ENCODE measurements around the gene TMEM131L.
"Not testable (repeated sequence)": the region's sequence is repeated elsewhere in the genome, so short reads cannot be mapped to it uniquely, and the experiment has no call there.

The TMEM131L gene

DNA sequence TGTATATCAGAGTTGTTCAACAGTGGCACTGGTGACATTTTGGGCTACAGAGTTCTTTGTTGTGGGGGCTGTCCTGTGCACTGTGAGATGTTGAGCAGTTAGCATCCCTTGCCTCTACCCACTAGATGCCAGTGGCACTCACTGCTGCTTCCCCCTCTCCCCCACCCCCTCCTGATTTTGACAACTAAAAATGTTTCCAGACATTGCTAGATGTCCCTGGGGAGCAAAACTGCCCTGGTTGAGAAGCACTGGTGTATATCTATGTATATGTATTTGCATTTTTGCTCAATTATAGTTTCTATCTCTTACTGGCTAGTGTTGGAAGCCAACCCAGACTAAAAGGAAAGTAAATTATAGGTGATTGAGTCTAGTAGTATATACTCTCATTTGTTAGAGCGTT is 2.4 kb downstream of the TMEM131L start:
- TF ChIP-seq, protein P1, sequence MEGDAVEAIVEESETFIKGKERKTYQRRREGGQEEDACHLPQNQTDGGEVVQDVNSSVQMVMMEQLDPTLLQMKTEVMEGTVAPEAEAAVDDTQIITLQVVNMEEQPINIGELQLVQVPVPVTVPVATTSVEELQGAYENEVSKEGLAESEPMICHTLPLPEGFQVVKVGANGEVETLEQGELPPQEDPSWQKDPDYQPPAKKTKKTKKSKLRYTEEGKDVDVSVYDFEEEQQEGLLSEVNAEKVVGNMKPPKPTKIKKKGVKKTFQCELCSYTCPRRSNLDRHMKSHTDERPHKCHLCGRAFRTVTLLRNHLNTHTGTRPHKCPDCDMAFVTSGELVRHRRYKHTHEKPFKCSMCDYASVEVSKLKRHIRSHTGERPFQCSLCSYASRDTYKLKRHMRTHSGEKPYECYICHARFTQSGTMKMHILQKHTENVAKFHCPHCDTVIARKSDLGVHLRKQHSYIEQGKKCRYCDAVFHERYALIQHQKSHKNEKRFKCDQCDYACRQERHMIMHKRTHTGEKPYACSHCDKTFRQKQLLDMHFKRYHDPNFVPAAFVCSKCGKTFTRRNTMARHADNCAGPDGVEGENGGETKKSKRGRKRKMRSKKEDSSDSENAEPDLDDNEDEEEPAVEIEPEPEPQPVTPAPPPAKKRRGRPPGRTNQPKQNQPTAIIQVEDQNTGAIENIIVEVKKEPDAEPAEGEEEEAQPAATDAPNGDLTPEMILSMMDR (IDR thresholded peaks at IDR 0.05; ENCODE audit: low read depth, low read length): no peak
- H3K4me3 ChIP-seq (ENCODE audit: low read depth, low read length): no peak overlapping the region

DNA sequence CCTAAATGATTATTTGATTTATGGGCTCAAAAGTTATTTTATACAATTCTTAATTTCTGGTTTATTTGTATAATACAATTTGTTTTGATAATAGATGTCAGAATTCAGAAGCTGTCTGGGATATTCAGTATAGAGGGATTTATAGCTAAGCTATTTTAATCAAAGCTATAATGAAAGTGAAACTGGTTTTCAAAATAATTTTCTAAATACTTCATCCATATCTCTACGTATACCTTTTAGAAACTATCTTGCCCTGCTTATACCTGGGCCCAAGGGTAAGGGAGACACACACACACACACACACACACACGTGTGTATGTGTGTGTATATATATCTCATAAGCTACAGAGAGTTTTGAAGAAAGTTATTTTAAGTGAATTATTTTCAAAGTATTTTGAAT is 2.9 kb downstream of the TMEM131L start:
- TF ChIP-seq, protein P1 (IDR thresholded peaks at IDR 0.05; ENCODE audit: low read depth, low read length): no peak
- H3K4me3 ChIP-seq (ENCODE audit: low read depth, low read length): no peak overlapping the region

DNA sequence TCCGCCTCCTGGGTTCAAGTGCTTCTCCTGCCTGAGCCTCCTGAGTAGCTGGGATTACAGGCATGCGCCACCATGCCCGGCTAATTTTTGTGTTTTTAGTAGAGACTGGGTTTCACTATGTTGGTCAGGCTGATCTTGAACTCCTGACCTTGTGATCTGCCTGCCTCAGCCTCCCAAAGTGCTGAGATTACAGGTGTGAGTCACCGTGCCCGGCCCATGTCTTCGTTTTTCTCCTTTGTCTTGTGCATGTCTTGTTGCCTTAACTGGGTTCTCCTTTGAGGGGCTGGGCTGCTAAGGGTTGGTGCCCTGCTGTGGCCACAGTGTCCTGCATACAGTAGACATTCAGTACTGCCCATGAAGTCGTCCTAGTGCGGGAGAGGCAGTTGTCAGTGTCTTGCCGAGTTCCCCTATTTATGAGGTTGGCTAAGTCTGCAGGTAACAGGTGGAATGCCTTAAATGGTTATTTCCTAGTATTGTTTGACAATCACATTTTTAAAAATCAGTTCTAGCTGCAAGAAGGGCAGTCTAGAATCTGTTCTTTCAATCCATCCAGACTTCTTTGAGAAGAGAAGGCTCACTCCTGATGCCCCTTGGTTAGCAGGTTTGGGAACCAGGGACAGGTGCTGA is 5.0 kb downstream of the TMEM131L start:
- H3K4me3 ChIP-seq (ENCODE audit: low read depth, low read length): not testable (repeated sequence)

DNA sequence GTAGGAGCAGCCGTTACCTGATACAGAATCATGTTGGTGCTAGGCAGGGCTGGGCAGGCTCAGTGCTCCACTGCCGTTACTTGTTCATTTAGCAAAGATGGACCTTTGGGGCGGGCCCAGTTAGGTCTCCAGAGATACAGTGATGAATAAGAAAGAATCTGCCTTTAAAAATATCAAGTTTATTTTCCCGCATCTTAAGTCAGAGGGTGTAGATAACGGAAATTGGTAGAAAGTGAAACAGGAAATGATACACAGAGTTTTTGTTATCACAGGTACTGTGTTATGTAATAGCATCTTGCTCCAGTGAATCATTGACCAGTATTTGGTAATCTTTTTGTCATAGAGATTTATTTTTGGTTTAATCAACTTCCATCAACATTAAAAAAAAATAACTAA is 5.5 kb downstream of the TMEM131L start:
- TF ChIP-seq, protein P1 (IDR thresholded peaks at IDR 0.05; ENCODE audit: low read depth, low read length): no peak

DNA sequence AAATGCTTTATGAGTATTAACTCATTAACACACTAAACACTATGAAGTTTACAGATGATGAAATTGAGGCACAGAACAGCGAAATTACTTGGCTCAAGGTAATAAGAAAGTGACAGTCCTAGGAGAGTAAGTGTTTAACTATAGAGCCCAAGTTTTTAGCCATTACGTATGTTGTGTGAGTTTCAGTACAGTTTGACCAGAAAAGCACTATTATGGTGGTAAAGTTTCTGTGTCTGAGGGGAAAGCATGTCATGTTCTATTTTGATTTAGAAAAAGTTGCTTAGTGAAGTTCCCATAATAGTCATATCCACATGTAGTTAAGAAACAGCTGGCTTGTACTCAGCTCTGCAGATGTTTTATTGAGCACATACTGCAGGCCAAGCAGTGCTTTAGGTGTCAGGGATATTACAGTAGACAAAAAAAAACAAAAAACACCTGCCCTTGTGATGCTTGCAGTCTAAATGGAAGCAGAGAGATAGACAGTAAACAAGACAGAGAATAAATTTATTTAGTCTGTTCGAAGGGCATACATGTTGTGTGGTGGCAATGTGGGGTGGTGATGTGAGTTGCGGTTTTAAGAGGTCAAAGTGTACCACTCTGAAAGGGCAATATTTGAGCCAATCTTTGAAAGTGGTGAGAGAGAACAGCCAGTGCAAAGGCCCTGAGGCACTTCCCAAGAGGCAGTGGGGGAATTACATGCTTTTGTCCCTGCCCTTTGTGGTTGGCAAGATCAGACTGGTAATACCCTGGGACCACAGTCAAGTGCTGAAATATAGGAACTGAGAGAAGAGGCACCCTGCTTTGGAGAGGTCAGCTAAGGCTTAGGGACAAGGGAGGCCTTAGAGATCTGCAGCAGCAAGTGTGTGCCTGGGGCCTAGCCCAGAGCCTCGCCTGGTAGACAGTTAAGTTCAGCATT is 6.2 kb downstream of the TMEM131L start:
- no peak overlapping the region for H3K4me3 ChIP-seq (ENCODE audit: low read depth, low read length)
- TF ChIP-seq, protein P1 (IDR thresholded peaks at IDR 0.05; ENCODE audit: low read depth, low read length): no peak

More for the DNA sequence above, 5.5 kb downstream of the TMEM131L start:
- no peak overlapping the region for H3K4me3 ChIP-seq (ENCODE audit: low read depth, low read length)

DNA sequence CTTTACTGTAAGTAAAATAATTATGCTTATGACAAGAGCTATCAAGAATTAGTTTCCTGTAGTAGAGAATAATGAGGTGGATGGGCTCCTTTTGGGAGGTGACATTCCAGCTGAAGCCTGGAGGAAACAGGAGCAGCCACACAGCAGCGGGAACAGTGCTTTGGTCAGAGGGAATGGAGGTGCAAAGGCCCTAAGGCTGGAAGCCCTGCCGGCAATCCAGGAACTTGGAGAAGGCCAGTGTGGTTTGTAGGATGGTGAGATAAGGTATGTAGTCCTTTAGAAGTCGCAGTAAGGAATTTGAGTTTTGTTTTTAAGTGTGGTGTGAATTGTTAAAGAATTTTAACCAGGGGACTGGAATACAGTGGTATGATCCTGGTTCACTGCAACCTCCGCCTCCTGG is 8.1 kb downstream of the TMEM131L start:
- TF ChIP-seq, protein P1 (IDR thresholded peaks at IDR 0.05; ENCODE audit: low read depth, low read length): no peak
- no peak overlapping the region for H3K4me3 ChIP-seq (ENCODE audit: low read depth, low read length)

DNA sequence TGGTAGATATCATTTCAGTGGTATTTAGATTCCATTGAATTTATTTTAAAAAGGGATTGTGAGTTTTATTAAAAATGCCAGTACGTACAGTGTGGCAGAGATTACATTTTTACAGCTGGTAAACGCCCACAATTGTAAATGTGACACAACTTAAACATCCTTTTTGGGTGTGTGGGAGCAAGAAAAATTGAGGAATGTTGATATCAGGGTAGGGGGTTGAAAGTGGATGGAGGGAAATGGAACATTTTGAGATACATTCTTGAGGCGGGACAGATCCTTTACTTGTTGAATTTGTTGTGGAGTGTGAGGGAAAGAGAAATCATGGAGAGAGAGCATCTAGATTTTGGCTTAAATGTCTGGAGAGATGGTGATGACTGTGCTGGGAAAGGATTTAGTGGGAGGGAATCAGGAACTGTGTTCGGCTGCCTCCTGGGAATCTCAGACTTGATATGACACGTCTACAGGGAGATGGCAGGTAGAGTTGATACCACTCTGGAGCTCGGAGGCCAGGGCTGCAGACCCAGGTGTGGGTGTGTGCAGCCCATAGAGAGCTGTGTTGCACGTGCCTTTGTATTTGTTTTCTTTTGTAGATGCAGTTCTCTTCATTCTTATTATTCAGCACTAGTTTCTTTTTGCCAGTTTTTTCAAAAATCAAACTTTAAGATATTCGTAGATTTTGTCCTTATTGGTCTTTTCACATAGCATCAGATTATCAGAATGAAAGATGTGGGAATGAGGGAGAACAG is 10.8 kb downstream of the TMEM131L start:
- TF ChIP-seq, protein P1 (IDR thresholded peaks at IDR 0.05; ENCODE audit: low read depth, low read length): no peak
- H3K4me3 ChIP-seq (ENCODE audit: low read depth, low read length): no peak overlapping the region
